Epithelial cell of esophagus (primary cell): Measurements from ENCODE around the gene MOXD1.

Experiments used
- DNase-seq: peaks from one replicate; pipeline ENCODE4 v3.0.0; 2010; ENCODE audit warnings: low read depth
- H3K4me3 ChIP-seq: 2 replicates; pipeline ENCODE4 v1.5.1; 2011; ENCODE audit warnings: mild to moderate bottlenecking, low read length, control low read depth
- TF ChIP-seq, protein P1 (sequence below): IDR thresholded peaks from 2 replicates; pipeline ENCODE4 v1.5.1; 2011; ENCODE audit warnings: low read depth, mild to moderate bottlenecking, low read length, control low read depth, inconsistent platforms; ENCODE audit not compliant: insufficient read depth; ENCODE audit errors: missing control alignments

Gene MOXD1

DNA sequence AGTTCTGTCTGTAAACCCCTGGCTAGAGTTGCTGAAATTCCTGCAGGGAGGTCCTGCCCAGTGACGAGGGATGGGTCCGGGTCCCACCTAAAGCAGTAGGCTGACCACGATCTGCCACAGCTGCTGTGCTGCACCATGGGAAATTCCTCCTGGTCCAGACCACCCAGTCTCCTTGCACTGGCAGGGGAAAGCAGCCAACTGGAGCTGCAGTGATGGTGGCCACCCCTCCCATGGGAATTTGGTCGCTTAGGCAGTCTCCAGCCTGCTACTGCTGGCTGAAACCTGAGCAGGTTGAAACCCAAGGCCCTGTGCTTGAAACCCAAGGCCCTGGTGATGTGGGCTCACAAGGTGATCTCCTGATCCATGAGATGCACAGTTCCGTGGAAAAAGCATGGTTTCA is 23.9 kb upstream of the MOXD1 start:
- H3K4me3 ChIP-seq: no peak overlapping the region
- no peak for DNase-seq
- TF ChIP-seq, protein P1, sequence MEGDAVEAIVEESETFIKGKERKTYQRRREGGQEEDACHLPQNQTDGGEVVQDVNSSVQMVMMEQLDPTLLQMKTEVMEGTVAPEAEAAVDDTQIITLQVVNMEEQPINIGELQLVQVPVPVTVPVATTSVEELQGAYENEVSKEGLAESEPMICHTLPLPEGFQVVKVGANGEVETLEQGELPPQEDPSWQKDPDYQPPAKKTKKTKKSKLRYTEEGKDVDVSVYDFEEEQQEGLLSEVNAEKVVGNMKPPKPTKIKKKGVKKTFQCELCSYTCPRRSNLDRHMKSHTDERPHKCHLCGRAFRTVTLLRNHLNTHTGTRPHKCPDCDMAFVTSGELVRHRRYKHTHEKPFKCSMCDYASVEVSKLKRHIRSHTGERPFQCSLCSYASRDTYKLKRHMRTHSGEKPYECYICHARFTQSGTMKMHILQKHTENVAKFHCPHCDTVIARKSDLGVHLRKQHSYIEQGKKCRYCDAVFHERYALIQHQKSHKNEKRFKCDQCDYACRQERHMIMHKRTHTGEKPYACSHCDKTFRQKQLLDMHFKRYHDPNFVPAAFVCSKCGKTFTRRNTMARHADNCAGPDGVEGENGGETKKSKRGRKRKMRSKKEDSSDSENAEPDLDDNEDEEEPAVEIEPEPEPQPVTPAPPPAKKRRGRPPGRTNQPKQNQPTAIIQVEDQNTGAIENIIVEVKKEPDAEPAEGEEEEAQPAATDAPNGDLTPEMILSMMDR: no peak

DNA sequence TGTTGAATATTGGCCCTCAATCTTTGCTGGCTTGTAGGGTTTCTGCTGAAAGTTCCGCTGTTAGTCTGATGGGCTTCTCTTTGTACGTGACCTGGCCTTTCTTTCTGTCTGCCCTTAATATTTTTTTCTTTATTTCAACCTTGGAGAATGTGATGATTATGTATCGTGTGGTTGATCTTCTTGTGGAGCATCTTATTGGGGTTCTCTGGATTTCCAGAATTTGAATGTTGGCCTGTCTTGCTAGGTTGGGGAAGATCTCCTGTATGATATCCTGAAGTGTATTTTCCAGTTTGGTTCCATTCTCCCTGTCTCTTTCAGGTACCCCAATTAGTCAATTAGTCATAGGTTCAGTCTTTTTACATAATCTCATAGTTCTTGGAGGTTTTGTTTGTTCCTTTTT is 22.6 kb upstream of the MOXD1 start:
- no peak overlapping the region for H3K4me3 ChIP-seq
- TF ChIP-seq, protein P1: no peak
- DNase-seq: no peak

DNA sequence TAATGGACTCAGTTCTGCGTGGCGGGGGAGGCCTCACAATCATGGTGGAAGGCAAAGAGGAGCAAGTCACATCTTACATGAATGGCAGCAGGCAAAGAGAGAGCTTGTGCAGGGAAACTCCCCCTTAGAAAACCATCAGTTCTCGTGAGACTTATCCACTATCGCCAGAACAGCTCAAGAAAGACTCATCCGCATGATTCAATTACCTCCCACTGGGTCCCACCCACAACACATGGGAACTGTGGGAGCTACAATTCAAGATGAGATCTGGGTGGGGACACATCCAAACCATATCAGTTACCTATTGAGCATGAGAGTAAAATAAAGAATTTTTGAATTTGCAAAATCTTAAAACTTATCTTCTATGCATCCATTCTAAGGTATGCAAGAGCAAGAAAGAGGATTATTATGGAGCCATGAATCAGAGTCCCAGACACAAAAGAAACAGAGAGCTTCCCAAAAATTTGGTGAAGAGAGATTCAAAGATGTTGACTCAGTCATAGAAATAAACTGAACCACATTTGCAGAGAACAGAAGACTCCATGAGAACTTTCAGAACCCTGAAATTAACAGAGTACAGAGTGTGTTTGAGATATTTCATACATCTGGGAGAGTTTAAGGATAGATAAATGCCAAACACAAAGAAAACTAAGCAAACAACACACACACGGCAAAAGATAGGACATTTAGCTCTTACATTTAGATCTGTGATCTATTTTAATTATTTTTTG is 17.1 kb upstream of the MOXD1 start:
- no peak overlapping the region for H3K4me3 ChIP-seq
- TF ChIP-seq, protein P1: no peak
- DNase-seq: no peak

DNA sequence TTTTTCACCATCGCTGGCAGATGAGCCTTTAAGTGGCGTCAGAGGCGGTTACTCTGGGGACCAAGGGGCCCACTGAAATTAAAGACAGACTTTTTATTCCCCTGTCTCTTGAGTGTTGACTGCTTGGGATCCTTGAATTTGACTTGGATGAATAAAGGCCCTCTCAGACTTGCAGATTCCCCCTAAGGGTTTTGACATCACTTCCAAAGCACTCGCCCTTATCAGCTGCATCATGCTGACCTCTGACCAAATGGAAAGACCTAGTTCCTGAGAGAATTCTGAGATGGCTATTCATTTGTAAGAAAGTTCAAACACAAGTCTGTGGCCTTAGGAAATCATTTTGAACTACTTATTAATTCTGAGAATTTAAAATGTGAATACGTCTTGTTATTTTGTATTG is 13.5 kb upstream of the MOXD1 start:
- H3K4me3 ChIP-seq: no peak overlapping the region
- TF ChIP-seq, protein P1: no peak
- DNase-seq: no peak

DNA sequence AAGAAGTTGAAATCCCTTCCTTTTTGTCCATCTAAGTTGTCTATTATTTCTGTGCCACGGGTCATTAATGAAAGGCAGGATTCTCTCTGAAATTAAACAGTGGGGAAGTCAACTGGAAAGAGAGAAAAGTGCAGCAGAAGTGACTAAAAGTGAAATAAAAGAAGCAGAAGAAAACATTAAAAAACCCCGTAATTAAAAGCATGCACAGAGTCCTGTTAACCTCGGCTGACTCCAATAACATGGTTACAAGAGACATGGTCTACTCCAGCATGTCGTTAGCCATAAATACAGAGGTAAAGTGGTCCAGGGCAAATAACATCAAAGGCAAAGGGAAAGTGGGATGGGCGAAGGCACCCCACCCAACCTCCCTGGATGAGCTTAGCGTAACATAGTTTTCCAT is 13.0 kb upstream of the MOXD1 start:
- TF ChIP-seq, protein P1: no peak
- no peak overlapping the region for H3K4me3 ChIP-seq
- no peak for DNase-seq

DNA sequence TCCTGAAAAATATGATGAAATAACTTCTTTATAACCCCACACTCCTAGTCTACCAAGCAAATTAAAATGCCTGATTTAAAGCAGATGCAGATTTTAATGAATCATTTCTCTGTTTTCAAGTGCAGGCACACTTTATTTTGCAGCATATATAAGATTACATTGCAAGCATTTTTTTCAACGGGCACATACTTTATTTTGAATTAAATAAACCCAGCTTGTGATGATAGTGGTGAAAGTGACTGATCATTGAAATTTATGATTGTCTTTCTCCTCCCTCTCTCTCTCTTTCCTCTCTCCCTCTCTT is 12.2 kb upstream of the MOXD1 start:
- TF ChIP-seq, protein P1: no peak
- DNase-seq: no peak
- no peak overlapping the region for H3K4me3 ChIP-seq
